GM18870 (cell line): ENCODE results near the gene PTCHD4.
"Not testable (repeated sequence)": the region's sequence is repeated elsewhere in the genome, so short reads cannot be mapped to it uniquely, and the experiment has no call there.

Source experiments
- ATAC-seq: cut with Tn5 transposase; IDR thresholded peaks from one replicate; pipeline ENCODE4 v1.9.1; 2021; ENCODE audit warnings: moderate library complexity; ENCODE audit not compliant: unreplicated experiment

PTCHD4 gene

DNA sequence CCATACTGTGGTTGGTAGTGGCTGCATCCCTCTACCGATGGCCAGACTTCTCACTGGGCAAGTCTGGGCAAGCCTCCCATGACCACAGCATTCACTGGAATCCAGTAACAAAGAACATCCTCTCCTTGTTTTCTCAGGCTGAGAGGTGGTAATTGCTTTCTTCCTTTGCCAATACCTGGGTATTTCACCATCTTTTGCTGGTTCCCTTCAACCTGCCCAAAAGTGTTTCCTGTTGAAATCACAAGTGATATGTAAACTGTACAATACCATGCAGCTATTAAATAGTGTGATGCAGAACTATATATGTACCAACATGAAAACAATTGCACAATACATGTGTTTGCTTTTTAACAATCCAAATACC is at the start of gene PTCHD4:
Gene PTCHD4 (minus strand): TSS at position 55 of the 364 bp plus-strand sequence. CDS start 42,240 bp downstream, outside the sequence.
- no peak for ATAC-seq

- no peak for ATAC-seq
Measured at GRCh38 chr6:48151142-48151541, 40.1 kb upstream of the PTCHD4 start.

- no peak for ATAC-seq
Measured at GRCh38 chr6:48150701-48151100, 39.7 kb upstream of the PTCHD4 start.

GRCh38 chr6:48147051-48147450 is 36.1 kb upstream of the PTCHD4 start:
- no peak for ATAC-seq

DNA sequence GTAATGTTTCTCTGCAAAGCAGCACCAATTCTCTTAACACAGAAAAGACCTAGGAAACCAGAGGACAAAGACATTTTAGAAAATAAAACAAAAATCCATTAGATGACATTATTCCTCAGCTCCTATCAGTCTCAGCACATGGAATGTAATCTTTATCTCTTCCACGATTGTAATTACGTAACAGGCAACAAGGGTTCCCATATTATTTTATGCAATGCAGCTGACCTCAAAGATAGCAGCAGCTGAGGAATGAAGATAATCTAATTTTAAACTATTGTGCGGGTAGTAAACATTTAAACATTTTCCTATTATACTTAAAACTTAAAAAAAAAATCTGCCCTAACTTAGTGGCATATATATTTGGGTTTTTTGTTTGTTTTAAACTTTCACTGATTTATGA is 33.0 kb upstream of the PTCHD4 start:
- no peak for ATAC-seq

DNA sequence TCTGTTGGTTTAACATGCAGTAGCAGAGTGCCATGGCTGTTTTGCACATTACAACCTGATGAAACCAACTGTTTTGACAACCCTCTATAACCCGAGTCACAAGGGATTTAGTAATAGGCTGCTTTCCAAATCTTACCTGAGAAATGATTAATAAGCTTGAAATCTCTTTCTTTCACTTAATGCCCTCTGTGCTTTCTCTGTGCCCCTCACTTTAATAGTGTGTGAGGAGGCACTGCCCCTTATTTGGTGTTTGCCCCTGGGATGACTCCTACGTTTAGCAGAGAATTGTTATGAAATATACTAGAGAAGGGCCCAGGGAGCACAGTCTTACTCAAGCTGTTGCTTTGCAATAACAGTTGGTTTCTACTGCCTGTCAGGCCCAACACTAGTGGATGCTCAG is 31.0 kb upstream of the PTCHD4 start:
- ATAC-seq = no peak

DNA sequence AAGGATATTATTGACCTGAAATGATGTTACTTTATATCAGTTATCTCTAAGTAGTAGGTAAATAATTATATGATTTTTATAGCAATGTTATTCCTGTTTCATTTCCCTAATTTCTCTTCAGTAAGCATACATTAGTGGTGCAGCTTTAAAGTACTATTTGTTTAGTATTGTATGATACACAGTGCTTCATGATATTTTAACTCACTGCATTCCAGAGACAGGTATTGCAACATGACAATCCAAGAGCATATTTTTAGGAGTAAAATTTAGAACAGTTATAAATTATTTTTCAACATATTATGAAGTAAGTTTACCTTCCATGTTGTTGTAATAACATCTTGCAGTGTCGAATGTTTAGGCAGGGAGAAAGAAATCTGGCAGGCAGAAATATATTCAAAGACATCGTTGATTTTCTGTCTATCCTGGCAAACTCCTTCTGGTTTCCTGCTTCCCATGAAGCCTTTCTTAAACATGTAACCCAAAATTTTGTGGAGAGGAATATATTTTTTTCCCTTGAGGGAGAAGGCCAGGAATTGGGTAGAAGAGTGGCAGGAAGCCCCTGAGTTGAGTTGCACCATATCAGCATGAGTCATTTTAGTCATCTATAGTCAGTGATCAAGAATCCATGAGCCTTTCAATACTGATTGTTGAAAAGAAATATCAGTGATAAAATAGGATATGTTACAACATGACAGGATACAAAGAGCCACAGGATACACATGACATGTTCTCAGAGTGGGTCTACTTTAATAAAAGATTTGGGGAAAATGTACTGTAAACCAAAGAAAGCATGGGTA is 29.0 kb upstream of the PTCHD4 start:
- ATAC-seq = no peak

DNA sequence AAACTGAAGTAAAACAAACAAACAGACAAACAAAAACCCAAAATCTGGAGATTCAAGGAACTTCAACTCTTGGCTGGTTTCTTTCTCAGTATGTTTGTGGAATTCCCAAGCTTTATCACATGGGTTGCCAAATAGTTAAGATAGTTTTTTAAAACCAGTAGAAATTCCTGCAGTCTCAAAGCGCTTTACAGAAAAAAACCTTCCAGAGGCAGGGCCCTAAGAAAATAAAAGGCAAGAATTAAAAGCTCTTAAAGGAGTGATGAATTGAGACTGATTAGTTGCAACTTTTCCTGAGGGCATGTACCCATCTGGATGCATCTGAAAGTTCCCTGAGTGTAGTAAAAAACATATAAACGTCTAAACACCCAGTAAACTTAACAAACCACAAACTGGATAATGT is 25.9 kb upstream of the PTCHD4 start:
- ATAC-seq = no peak

DNA sequence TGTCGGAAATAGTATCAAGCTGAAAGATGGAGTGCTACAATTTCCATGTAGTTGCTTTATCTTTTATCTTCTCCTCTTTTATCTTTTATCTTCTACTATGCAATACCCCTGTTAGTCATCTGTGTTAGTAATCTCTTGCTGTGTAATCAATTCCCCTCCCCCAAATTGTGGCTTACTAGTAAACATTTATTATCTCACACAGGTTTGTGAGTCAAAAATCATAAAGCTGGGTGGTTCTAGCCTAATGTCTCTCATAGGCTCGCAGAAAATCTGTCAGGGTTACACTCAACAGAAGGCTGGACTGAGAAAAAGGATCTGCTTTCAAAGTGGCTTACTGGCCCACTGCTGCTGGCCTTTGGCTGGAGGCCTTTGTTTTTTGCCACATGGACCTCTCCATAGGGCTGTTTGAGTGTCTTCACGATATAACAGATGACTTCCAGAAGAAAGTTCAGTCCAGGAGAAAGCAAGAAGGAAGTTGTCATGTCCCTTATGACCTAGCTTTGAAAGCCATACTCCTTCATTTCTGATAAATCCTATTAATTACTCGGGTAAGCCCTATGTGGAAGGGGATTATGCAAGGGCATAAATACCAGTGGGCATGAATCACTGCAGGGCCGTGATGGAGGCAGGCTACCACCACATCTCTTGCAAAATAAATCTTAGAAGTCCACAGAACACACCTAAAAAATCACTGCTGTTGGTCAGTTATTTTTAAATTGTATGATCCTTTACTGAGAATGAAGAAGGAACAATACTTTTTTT is 24.5 kb upstream of the PTCHD4 start:
- ATAC-seq = no peak

- ATAC-seq = no peak
Measured at GRCh38 chr6:48134246-48134645, 23.2 kb upstream of the PTCHD4 start.

GRCh38 chr6:48123601-48124000 is 12.6 kb upstream of the PTCHD4 start:
- ATAC-seq = no peak

DNA sequence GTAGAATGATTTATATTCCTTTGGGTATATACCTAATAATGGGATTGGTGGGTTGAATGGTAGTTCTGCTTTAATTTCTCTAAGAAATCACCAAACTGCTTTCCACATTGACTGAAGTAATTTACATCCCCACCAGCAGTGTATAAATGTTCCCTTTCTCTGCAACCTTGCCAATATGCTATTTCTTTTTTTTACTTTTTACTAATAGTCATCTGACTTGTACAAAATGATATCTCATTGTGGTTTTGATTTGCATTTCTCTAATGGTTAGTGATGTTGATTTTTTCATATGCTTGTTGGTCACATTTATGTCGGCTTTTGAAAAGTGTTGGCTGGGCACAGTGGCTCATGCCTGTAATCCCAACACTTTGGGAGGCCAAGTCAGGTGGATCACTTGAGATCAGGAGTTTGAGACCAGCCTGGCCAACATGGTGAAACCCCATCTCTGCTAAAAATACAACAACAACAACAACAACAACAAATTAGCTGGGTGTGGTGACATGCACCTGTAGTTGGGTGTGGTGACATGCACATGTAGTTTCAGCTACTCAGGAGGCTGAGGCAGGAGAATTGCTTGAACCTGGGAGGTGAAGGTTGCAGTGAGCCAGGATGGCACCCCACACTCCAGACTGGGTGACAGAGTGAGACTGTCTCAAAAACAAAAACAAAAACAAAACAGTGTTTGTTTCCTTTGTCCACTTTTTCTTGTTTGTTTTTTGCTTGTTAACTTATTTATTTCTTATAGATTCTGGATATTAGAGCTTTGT is 11.2 kb upstream of the PTCHD4 start:
- ATAC-seq = not testable (repeated sequence)

- ATAC-seq = no peak
Measured at GRCh38 chr6:48116699-48117645, 6.0 kb upstream of the PTCHD4 start.

DNA sequence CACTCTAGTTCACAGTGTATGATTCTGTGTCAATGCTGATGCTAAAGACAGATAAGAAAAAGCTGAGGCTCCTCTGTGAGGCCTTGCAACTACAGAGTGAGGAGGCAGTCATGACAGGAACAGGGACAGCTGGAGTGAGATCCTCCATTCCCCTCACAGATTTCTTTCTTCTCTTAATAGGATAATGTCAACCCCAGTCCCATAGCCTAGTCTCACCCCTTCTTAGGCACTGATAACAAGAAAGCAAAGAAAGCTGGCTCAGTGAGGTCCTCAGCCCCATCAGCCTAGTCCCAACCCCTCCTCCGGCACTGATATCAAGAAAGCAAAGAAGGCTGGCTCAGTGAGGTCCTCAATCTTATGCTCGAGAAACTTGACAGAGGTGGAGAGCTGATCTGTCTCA is 2.1 kb upstream of the PTCHD4 start:
- ATAC-seq = no peak

GRCh38 chr6:48111575-48111974 is 578 bp upstream of the PTCHD4 start:
- peak; percentile 57 for ATAC-seq

GRCh38 chr6:48110436-48111142 is 408 bp downstream of the PTCHD4 start:
- no peak for ATAC-seq

- ATAC-seq = no peak
Measured at GRCh38 chr6:48109944-48110343, 1.1 kb downstream of the PTCHD4 start.

GRCh38 chr6:48102476-48103195 is 8.4 kb downstream of the PTCHD4 start:
- not testable (repeated sequence) for ATAC-seq

- ATAC-seq = peak; percentile 91
Measured at GRCh38 chr6:48101290-48101689, 9.7 kb downstream of the PTCHD4 start.
